Endothelial cell of umbilical vein (primary cell): ENCODE data around the gene FARP1.

Experiments
- CTCF ChIP-seq, 2 donors: IDR thresholded peaks; 1 replicate in 1 of 2; 2 replicates in 1 of 2; pipeline ENCODE4 v1.5.1; 2011; ENCODE audit warnings: low read length in 2 of 2, mild to moderate bottlenecking in 2 of 2, moderate library complexity in 2 of 2, control low read depth in 1 of 2, inconsistent platforms in 1 of 2, low read depth in 1 of 2; ENCODE audit not compliant: insufficient read depth in 1 of 2; ENCODE audit errors: extremely low read depth in 1 of 2
- EZH2 ChIP-seq: IDR thresholded peaks from 2 replicates; pipeline ENCODE4 v1.6.1; 2012; ENCODE audit warnings: borderline replicate concordance, low read depth, mild to moderate bottlenecking, moderate library complexity, low read length, inconsistent platforms; ENCODE audit not compliant: severe bottlenecking

GRCh38 chr13:98351636-98352035, 208.7 kb downstream of the FARP1 start:
- TF ChIP-seq CTCF (IDR thresholded peaks at IDR 0.05; ENCODE audit: extremely low read depth in 1 of 2, insufficient read depth in 1 of 2, low read depth in 1 of 2, low read length in 2 of 2): no peak
- no peak for TF ChIP-seq EZH2
